GM18951 (cell line): Measurements from ENCODE around the gene OR5B21.

Source experiments
- POLR2A ChIP-seq: IDR thresholded peaks from 4 replicates; pipeline ENCODE4 v1.6.1; 2011; ENCODE audit warnings: mild to moderate bottlenecking; ENCODE audit not compliant: insufficient read length, insufficient read depth; ENCODE audit errors: extremely low read depth
- in situ Hi-C: fragments of 300-500 bp; cut with MboI; formaldehyde crosslinking; loops from one replicate; pipeline ENCODE4 v1.12.0; 2022; ENCODE audit warnings: low sequenced_read_pairs, mixed read lengths, inconsistent platforms; ENCODE audit not compliant: unreplicated experiment

Gene OR5B21

DNA sequence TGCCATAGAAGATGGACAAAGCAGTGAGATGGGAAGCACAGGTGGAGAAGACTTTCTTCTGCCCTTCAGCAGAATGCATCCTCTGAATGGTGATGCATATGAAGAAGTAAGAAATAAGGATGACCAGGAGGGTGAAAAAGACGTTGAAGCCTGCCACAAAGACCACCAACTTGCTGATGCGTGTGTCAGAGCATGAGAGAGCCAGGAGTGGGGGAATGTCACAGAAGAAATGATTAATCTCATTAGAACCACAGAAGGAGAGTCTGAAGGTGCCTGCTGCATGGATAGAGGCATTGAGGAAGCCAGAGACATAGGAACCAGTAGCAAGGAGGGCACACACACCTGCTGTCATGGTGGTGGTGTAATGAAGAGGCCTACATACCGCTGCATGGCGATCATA lies 550 bp downstream of the OR5B21 start:
- in situ Hi-C loops = loop anchor here (25.0 kb wide), 1 partner anchor 695 kb away; no protein-coding TSS in a partner anchor
- no peak for TF ChIP-seq POLR2A

DNA sequence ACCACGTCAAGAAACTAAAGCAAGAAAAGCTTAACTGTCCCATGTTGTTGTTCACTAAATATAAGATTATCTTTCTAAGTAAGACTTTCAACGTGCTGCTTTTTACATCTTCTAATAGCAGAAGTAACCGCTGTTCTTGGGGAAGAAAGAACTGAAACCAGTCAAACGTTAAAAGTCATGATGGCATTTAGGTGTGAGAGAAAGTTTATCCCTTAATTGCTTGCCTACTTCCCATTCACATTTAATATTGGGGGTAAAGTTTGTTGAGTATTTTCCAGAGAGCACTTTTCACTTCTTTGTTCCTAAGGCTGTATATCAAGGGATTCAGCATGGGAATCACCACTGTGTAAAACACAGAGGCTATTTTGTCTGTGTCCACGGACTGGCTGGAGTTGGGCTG lies 970 bp downstream of the OR5B21 start:
- no peak for TF ChIP-seq POLR2A
- in situ Hi-C loops = loop anchor here (25.0 kb wide), 1 partner anchor 695 kb away; no protein-coding TSS in a partner anchor

GRCh38 chr11:58505849-58506248 lies 2.1 kb downstream of the OR5B21 start:
- in situ Hi-C loops = loop anchor here (25.0 kb wide), 1 partner anchor 694 kb away; no protein-coding TSS in a partner anchor
- TF ChIP-seq POLR2A = no peak

GRCh38 chr11:58504232-58504631 lies 3.7 kb downstream of the OR5B21 start:
- no peak for TF ChIP-seq POLR2A
- in situ Hi-C loops = loop anchor here (25.0 kb wide), 1 partner anchor 692 kb away; no protein-coding TSS in a partner anchor

DNA sequence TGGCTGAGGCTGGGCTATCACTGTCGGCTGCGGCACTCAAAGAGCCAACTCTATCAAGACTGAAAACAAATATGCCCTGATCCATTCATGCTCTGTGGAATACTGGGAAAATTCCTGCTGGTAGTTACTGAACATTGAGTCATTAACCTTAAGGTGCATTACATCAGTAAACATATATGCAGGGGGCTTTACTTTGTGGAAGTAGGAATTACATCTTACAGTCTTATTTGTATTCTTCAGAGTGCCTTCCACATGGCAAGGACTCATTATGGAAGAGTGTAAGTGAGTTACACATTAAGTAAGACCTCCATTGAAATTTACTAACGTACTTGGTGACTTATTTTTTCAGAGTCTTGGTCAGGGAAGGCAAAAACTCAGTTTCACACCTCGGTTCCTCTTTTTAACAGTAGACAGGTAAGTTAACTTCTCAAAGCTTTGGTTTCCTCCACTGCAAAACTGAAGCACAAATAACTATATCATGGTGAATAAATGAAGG lies 4.5 kb downstream of the OR5B21 start:
- in situ Hi-C loops = loop anchor here (25.0 kb wide), 1 partner anchor 691 kb away; no protein-coding TSS in a partner anchor
- TF ChIP-seq POLR2A = no peak

GRCh38 chr11:58502004-58502403 lies 5.9 kb downstream of the OR5B21 start:
- no peak for TF ChIP-seq POLR2A
- in situ Hi-C loops = loop anchor here (25.0 kb wide), 1 partner anchor 690 kb away; no protein-coding TSS in a partner anchor

GRCh38 chr11:58498464-58498863 lies 9.4 kb downstream of the OR5B21 start:
- in situ Hi-C loops = no loop called here
- no peak for TF ChIP-seq POLR2A

- in situ Hi-C loops = no loop called here
- TF ChIP-seq POLR2A = no peak
Observed at GRCh38 chr11:58497951-58498350, 10.0 kb downstream of the OR5B21 start.

DNA sequence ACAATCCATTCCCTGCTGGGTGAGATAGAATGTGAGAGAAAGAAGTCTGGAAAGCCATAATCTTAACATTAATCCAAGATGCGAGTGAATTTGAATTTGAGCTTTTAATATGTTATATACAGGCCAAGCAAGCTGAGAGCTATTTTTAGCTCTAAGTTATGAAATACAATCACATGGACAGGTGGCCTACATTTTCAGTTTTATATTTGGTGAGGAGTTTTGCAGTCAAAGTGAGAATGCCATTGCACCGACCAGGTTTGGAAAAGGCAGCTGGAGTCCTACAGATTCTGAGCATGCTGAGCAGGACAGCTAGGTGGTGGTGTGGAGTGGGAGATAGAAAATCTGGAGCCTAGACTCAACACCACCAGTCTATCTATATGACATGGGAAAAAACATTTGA lies 12.0 kb downstream of the OR5B21 start:
- TF ChIP-seq POLR2A = no peak
- in situ Hi-C loops = no loop called here

DNA sequence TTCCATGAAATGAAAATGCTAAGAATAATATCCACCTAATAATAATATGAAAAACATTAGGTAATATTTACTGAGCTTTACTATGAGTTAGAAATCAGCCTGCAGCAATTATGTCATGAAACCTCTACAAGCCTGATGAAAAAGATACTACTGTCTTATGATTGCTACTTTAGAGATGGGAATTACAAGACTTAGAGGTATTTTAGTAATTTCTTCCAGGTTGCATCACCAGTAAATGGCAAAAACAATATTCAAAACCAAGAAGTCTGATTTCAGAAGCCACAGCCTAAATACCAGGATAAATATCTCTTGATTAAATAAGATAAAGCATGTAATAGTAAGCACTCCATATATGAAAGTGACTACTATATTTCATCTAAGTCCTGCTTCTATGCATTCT lies 13.8 kb downstream of the OR5B21 start:
- in situ Hi-C loops = no loop called here
- no peak for TF ChIP-seq POLR2A

DNA sequence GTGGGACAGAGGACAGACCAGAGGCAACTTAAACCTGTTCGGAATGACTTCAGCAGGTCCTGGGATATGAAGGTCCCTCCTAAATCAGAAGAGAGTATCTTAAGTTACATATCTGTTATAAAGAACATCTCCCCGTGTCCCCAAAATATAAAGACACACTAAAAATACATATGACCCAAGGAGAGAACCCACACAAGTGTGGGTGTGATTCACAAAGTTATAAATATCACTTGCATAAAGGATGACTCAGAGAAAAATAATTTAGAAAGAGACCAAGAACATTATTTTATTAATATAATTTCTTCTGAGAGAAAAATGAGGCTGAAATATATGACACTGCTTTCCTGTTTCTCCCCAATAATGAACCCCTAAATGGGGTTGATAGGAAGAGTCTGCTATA lies 14.2 kb downstream of the OR5B21 start:
- no peak for TF ChIP-seq POLR2A
- in situ Hi-C loops = no loop called here

GRCh38 chr11:58490827-58491226 lies 17.1 kb downstream of the OR5B21 start:
- in situ Hi-C loops = no loop called here
- TF ChIP-seq POLR2A = no peak

DNA sequence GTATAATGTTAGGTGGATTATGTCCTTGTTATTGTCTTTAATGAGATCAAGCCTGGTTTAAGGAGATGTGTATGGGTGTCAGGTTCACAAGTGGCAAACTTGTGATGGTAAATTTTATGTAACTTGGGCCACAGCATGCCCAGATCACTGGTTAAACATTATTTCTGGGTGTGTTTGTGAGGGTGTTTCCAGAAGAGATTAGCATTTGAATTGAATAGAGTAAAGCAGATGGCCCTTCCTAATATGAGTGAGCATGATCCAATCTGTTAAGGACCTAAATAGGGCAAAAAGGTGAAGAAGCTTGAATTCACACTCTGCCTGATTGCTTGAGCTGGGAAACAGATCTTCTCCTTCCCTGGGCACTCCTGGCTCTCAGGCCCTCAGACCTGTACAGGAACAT lies 20.7 kb downstream of the OR5B21 start:
- in situ Hi-C loops = no loop called here
- TF ChIP-seq POLR2A = no peak

GRCh38 chr11:58485961-58486360 lies 21.9 kb downstream of the OR5B21 start:
- in situ Hi-C loops = no loop called here
- TF ChIP-seq POLR2A = no peak

DNA sequence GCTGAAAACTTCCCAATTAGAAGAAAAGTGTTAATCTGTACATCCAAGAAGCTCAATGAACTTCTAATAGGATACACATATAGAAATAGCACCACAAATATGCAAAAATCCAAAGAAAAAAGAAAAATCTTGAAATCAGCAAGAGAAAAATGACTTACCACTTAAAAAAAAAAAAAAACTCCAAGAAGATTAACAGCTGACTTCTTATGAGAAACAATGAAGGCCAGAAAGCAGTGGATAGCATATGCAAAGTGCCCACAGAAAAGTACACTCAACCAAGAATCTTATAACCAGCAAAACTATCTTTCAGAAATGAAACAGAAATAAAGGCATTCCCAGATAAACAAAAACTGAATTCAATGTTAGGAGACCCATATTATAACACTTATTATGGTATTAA lies 36.0 kb downstream of the OR5B21 start:
- in situ Hi-C loops = no loop called here
- no peak for TF ChIP-seq POLR2A
